Transverse colon (tissue), 4 donors: ENCODE measurements around the gene CRISPLD2.

ENCODE experiments used
- CTCF ChIP-seq, 5 experiments: fragments of 200-600 bp in 3 of 5; fragments of 450-650 bp in 2 of 5; sonication (generic) in 3 of 5; IDR thresholded peaks; 1 replicate in 2 of 5; 2 replicates in 3 of 5; pipeline ENCODE4 v1.5.1; 2016 to 2017; ENCODE audit warnings: antibody characterized with exemption in 5 of 5, inconsistent platforms in 3 of 5, mild to moderate bottlenecking in 2 of 5, moderate library complexity in 1 of 5
- POLR2A ChIP-seq: fragments of 450-650 bp; IDR thresholded peaks from one replicate; pipeline ENCODE4 v1.6.1; 2016; ENCODE audit warnings: antibody characterized with exemption, mild to moderate bottlenecking, moderate library complexity
- POLR2AphosphoS5 ChIP-seq, 3 donors: sonication (generic); formaldehyde crosslinking; IDR thresholded peaks; one replicate each; pipeline ENCODE4 v1.6.1; 2016; ENCODE audit warnings: antibody characterized with exemption in 3 of 3

- TF ChIP-seq CTCF (IDR thresholded peaks at IDR 0.05) (no peak), POLR2A (no peak), POLR2AphosphoS5 (IDR thresholded peaks at IDR 0.05) (peak in 1 of 3 donors; percentile 10)
Measured at GRCh38 chr16:84869473-84869845, 49.7 kb downstream of the CRISPLD2 start.
